WI38 (cell line): ENCODE results near the gene EFL1.

Experiments used
- H3K4me3 ChIP-seq: 2 replicates; pipeline ENCODE4 v1.5.1; 2011; ENCODE audit warnings: low read depth, mild to moderate bottlenecking, control low read depth, low read length
- CTCF ChIP-seq: IDR thresholded peaks from 2 replicates; pipeline ENCODE4 v1.5.1; 2012; ENCODE audit warnings: low read depth, mild to moderate bottlenecking, control low read depth, low read length

Gene EFL1

GRCh38 chr15:82186719-82187406, 75.7 kb downstream of the EFL1 start:
- H3K4me3 ChIP-seq = no peak overlapping the region
- no peak for TF ChIP-seq CTCF

GRCh38 chr15:82186161-82186560, 76.4 kb downstream of the EFL1 start:
- no peak for TF ChIP-seq CTCF
- H3K4me3 ChIP-seq = no peak overlapping the region

- no peak overlapping the region for H3K4me3 ChIP-seq
- no peak for TF ChIP-seq CTCF
Observed at GRCh38 chr15:82184776-82185175, 77.8 kb downstream of the EFL1 start.

- no peak for TF ChIP-seq CTCF
- no peak overlapping the region for H3K4me3 ChIP-seq
Observed at GRCh38 chr15:82184355-82184754, 78.2 kb downstream of the EFL1 start.

- H3K4me3 ChIP-seq = no peak overlapping the region
- TF ChIP-seq CTCF = no peak
Observed at GRCh38 chr15:82183121-82184031, 79.2 kb downstream of the EFL1 start.

- no peak for TF ChIP-seq CTCF
- H3K4me3 ChIP-seq = no peak overlapping the region
Observed at GRCh38 chr15:82181371-82181770, 81.2 kb downstream of the EFL1 start.

GRCh38 chr15:82178061-82178460, 84.5 kb downstream of the EFL1 start:
- H3K4me3 ChIP-seq = no peak overlapping the region
- no peak for TF ChIP-seq CTCF
